HCT116 (cell line): ENCODE results near the gene UNC79. TPM values are rescaled to one million over a fixed set of nuclear protein-coding genes. Genes with fewer than 3 reads are reported as not detected.

ENCODE experiments used
- ATAC-seq: fragments of 200-7000 bp; cut with Tn5 transposase; 2 replicates; pipeline ENCODE4 v1.9.1; 2020; ENCODE audit warnings: mild to moderate bottlenecking, moderate library complexity
- BruUV-seq: library from RNA; stranded (reverse); fragments of 400-500 nt; replicated peaks from 2 replicates; lab custom pipeline; 2021; lab: Mats Ljungman, UMichigan
- CTCF ChIA-PET: fragments of 300-600 bp; sonication (Branson Sonifier 250); formaldehyde crosslinking; loops from one replicate; lab custom pipeline; 2021; ENCODE audit warnings: antibody characterized with exemption; lab: Charles Lee
- POLR2A ChIA-PET: fragments of 300-600, 350-600 bp; sonication (Branson Sonifier 250); formaldehyde crosslinking; loops from one replicate; lab custom pipeline; 2021; ENCODE audit warnings: antibody characterized with exemption; lab: Charles Lee
- RAD21 ChIA-PET, 2 experiments: fragments of 300-600 bp; sonication (Branson Sonifier 250); formaldehyde crosslinking; loops; one replicate each; lab custom pipeline; 2023; ENCODE audit warnings: low total read pairs in 2 of 2; ENCODE audit not compliant: uncharacterized antibody in 2 of 2, unreplicated experiment in 2 of 2, low non-redundant PET in 1 of 2; lab: Charles Lee
- DNase-seq: peaks from one replicate; pipeline ENCODE4 v3.0.0-alpha.2; 2010; ENCODE audit warnings: low read depth, low spot score
- H2AFZ ChIP-seq: fragments of 200-600 bp; shearing (Covaris generic), sonication (generic); 2 replicates; pipeline ENCODE4 v1.6.1; 2017; ENCODE audit warnings: low read depth, mixed run types, mixed read lengths, antibody characterized with exemption, low read length; ENCODE audit not compliant: poor library complexity, severe bottlenecking
- H3K27ac ChIP-seq: 2 replicates; pipeline ENCODE4 v1.5.1; 2012; ENCODE audit warnings: low read depth, low read length
- H3K27me3 ChIP-seq: fragments of 200-600 bp; sonication (generic); 2 replicates; pipeline ENCODE4 v1.6.1; 2016; ENCODE audit warnings: mixed run types, low read length, mixed read lengths; ENCODE audit not compliant: insufficient read depth
- H3K36me3 ChIP-seq, 2 experiments: fragments of 200-500 bp in 1 of 2; fragments of 200-600 bp in 1 of 2; sonication (Bioruptor generic) in 1 of 2; sonication (generic) in 1 of 2; 2 replicates each; pipeline versions ENCODE4 v1.5.1 to v1.6.1; 2014 to 2016; ENCODE audit warnings: low read length in 2 of 2, inconsistent platforms in 1 of 2, mixed read lengths in 1 of 2, mixed run types in 1 of 2; ENCODE audit not compliant: insufficient read depth in 2 of 2, control insufficient read depth in 1 of 2
- H3K4me1 ChIP-seq, 2 experiments: fragments of 200-600 bp in 1 of 2; sonication (generic) in 1 of 2; 2 replicates each; pipeline versions ENCODE4 v1.5.1 to v1.6.1; 2012 to 2017; ENCODE audit warnings: low read length in 2 of 2, inconsistent platforms in 1 of 2, mild to moderate bottlenecking in 1 of 2, mixed read lengths in 1 of 2, mixed run types in 1 of 2, moderate library complexity in 1 of 2; ENCODE audit not compliant: insufficient read depth in 2 of 2, control insufficient read depth in 1 of 2
- H3K4me2 ChIP-seq: fragments of 200-600 bp; sonication (generic); 2 replicates; pipeline ENCODE4 v1.6.1; 2017; ENCODE audit warnings: mixed run types, low read length, mixed read lengths
- H3K4me3 ChIP-seq, 2 experiments: fragments of 200-600 bp in 1 of 2; sonication (generic) in 1 of 2; replicated peaks in 1 of 2; 2 replicates each; pipeline ENCODE4 v1.5.1; 2011 to 2016; ENCODE audit warnings: low read length in 2 of 2, control low read depth in 1 of 2, low read depth in 1 of 2, mild to moderate bottlenecking in 1 of 2, mixed read lengths in 1 of 2, mixed run types in 1 of 2
- H3K79me2 ChIP-seq: fragments of 200-600 bp; sonication (generic); 2 replicates; pipeline ENCODE4 v1.6.1; 2017; ENCODE audit warnings: mild to moderate bottlenecking, mixed run types, low read length, moderate library complexity, mixed read lengths; ENCODE audit not compliant: insufficient read depth
- H3K9ac ChIP-seq: fragments of 200-600 bp; sonication (generic); 2 replicates; pipeline ENCODE4 v1.6.1; 2016; ENCODE audit warnings: low read length, mixed read lengths
- H3K9me2 ChIP-seq: fragments of 200-600 bp; sonication (generic), shearing (Covaris generic); 2 replicates; pipeline ENCODE4 v1.6.1; 2017; ENCODE audit warnings: mixed run types, mild to moderate bottlenecking, moderate library complexity; ENCODE audit not compliant: insufficient read depth
- H3K9me3 ChIP-seq, 2 experiments: fragments of 200-500 bp in 1 of 2; fragments of 200-600 bp in 1 of 2; sonication (Bioruptor generic) in 1 of 2; sonication (generic) in 1 of 2; 2 replicates each; pipeline ENCODE4 v1.6.1; 2014 to 2017; ENCODE audit warnings: low read length in 2 of 2, mixed read lengths in 2 of 2, inconsistent platforms in 1 of 2, low read depth in 1 of 2, mild to moderate bottlenecking in 1 of 2, mixed run types in 1 of 2, moderate library complexity in 1 of 2; ENCODE audit not compliant: control insufficient read depth in 1 of 2, insufficient read depth in 1 of 2
- H4K20me1 ChIP-seq: fragments of 200-600 bp; sonication (generic), shearing (Covaris generic); 2 replicates; pipeline ENCODE4 v1.6.1; 2017; ENCODE audit warnings: mixed run types, mild to moderate bottlenecking, moderate library complexity; ENCODE audit not compliant: insufficient read depth
- ATF3 ChIP-seq: IDR thresholded peaks from 2 replicates; pipeline ENCODE4 v1.6.1; 2012
- EGR1 ChIP-seq: IDR thresholded peaks from 2 replicates; pipeline ENCODE4 v1.6.1; 2012; ENCODE audit warnings: low read depth
- FOSL1 ChIP-seq: IDR thresholded peaks from 2 replicates; pipeline ENCODE4 v1.6.1; 2012; ENCODE audit warnings: low read depth
- JUND ChIP-seq: IDR thresholded peaks from 2 replicates; pipeline ENCODE4 v1.6.1; 2012
- POLR2A ChIP-seq: IDR thresholded peaks from 2 replicates; pipeline ENCODE4 v1.7.0; 2011; ENCODE audit warnings: borderline replicate concordance; ENCODE audit not compliant: insufficient read depth, insufficient read length; ENCODE audit errors: extremely low read depth
- POLR2AphosphoS5 ChIP-seq: IDR thresholded peaks from 2 replicates; pipeline ENCODE4 v1.6.1; 2011; ENCODE audit warnings: mild to moderate bottlenecking, low read depth, low read length, moderate library complexity
- RAD21 ChIP-seq: IDR thresholded peaks from 2 replicates; pipeline ENCODE4 v1.6.1; 2012; ENCODE audit warnings: low read depth, mild to moderate bottlenecking
- SIN3A ChIP-seq: IDR thresholded peaks from 2 replicates; pipeline ENCODE4 v1.6.1; 2012; ENCODE audit warnings: low read depth
- TCF7L2 ChIP-seq: IDR thresholded peaks from 2 replicates; pipeline ENCODE4 v1.7.0; 2011; ENCODE audit warnings: borderline replicate concordance, inconsistent platforms; ENCODE audit not compliant: insufficient read depth, insufficient read length; ENCODE audit errors: extremely low read depth
- YY1 ChIP-seq: IDR thresholded peaks from 2 replicates; pipeline ENCODE4 v1.6.1; 2011; ENCODE audit warnings: low read length, low read depth, moderate library complexity, mild to moderate bottlenecking; ENCODE audit not compliant: insufficient replicate concordance; ENCODE audit errors: extremely low read depth
- ZBTB33 ChIP-seq: IDR thresholded peaks from 2 replicates; pipeline ENCODE4 v1.6.1; 2011; ENCODE audit warnings: mild to moderate bottlenecking, low read length, moderate library complexity; ENCODE audit not compliant: insufficient replicate concordance; ENCODE audit errors: extremely low read depth
- ZNF274 ChIP-seq: fragments of 200-500 bp; sonication (Bioruptor generic); IDR thresholded peaks from 2 replicates; pipeline ENCODE4 v1.6.1; 2014; ENCODE audit warnings: mild to moderate bottlenecking, low read depth, low read length, inconsistent platforms
- intact Hi-C: fragments of 100-400 bp; cut with micrococcal nuclease; formaldehyde crosslinking; loops from 2 replicates; pipeline ENCODE4 v1.10.0; 2022
- total RNA-seq: library from RNA; stranded (reverse); gene quantifications from one replicate; pipeline ENCODE4 v1.2.1, GENCODE V29; 2021; ENCODE audit not compliant: unreplicated experiment

Gene UNC79
- total RNA-seq, 1 experiment from 2014 or later = 0.10 TPM

- Histone ChIP-seq H3K9me3 (no peaks in the 10 kb centered on the region), H2AFZ (no peak overlapping the region), H4K20me1 (no peaks in the 10 kb centered on the region; the same call in 1 of the 2 replicates), H3K27ac (no peak overlapping the region), H3K79me2 (no peaks in the 10 kb centered on the region), H3K4me2 (no peak overlapping the region), H3K4me1 (0 out of 4 replicates have a peak, but pooled peaks cover 0 to 4% of the 10 kb centered on the region in 2 experiments), H3K9me2 (no peaks in the 10 kb centered on the region), H3K4me3 (no peak overlapping the region), H3K27me3 (peaks cover 6% of the 10 kb centered on the region; the same call in 1 of the 2 replicates), H3K9ac (no peak overlapping the region), H3K36me3 (no peaks in the 10 kb centered on the region)
- BruUV-seq = no TSS peak
- CTCF ChIA-PET = no interaction called here
- intact Hi-C loops = no loop called here
- RAD21 ChIA-PET = no interaction called here
- POLR2A ChIA-PET = no interaction called here
- no peak for TF ChIP-seq ATF3
- TF ChIP-seq POLR2A = no peak
- no peak for TF ChIP-seq RAD21
- TF ChIP-seq POLR2AphosphoS5 = no peak
- no peak for TF ChIP-seq TCF7L2
- TF ChIP-seq SIN3A = no peak
- TF ChIP-seq EGR1 = no peak
- TF ChIP-seq YY1 = no peak
- no peak for TF ChIP-seq FOSL1
- no peak for TF ChIP-seq ZNF274
- TF ChIP-seq ZBTB33 = no peak
- no peak for TF ChIP-seq JUND
- ATAC-seq (no peak), DNase-seq (no peak)
Observed at GRCh38 chr14:93693914-93694313, 263.2 kb downstream of the UNC79 start.
